ENCODE measurements around the gene SUN5. TPM values are rescaled to one million over a fixed set of nuclear protein-coding genes. Genes with fewer than 3 reads are reported as not detected.

The SUN5 gene
- total and polyA plus RNA-seq, 7 experiments from 2014 or later: not detected

- ChIA-PET CTCF (interaction anchor here (0.6 to 1.5 kb wide), 3 partner anchors 11 to 57 kb away, joined by 3 to 4 read pairs (median 3); partner anchors contain the start of gene SUN5), POLR2A (interaction anchor here (0.8 to 1.3 kb wide), 4 partner anchors 11 to 26 kb away, joined by 3 read pairs; partner anchors contain the start of gene SUN5)
- Mint-ChIP-seq H3K27me3 (peaks cover 0 to 2% (median 0%) of the 10 kb centered on the region in 5 donors), H3K4me3 (peak overlapping the region in 6 of 10 donors; percentile 4 to 37 (median 24)), H3K4me1 (peaks cover 12 to 65% (median 57%) of the 10 kb centered on the region in 7 donors), H3K9me3 (peaks cover 0 to 30% (median 7%) of the 10 kb centered on the region in 11 donors), H3K27ac (peak overlapping the region in 8 of 9 donors; percentile 1 to 91 (median 68)), H3K36me3 (peaks cover 5 to 20% (median 8%) of the 10 kb centered on the region in 5 donors)
- H3K9me3 ChIP-seq (ENCODE audit: control insufficient read depth in 2 of 3, low read length in 3 of 3): peaks cover 0 to 5% (median 0%) of the 10 kb centered on the region in 3 experiments
- no peaks in the 10 kb centered on the region for H3K36me3 ChIP-seq (ENCODE audit: control insufficient read depth in 2 of 3, insufficient read depth in 3 of 3, low read length in 3 of 3)
- ATAC-seq (peak; percentile 65), DNase-seq (peak in 6 of 9 donors; percentile 27 to 62 (median 42))
- no peak overlapping the region for H3K4me3 ChIP-seq (ENCODE audit: low read length)
- intact Hi-C loops (cut with micrococcal nuclease): loop anchor here (2.0 to 10.0 kb wide), 2 partner anchors 21 to 49 kb away; no protein-coding TSS in a partner anchor
- H3K27ac ChIP-seq (ENCODE audit: low read depth, low read length): no peak overlapping the region
- peaks cover 0 to 37% of the 10 kb centered on the region in 2 donors for H3K4me1 ChIP-seq (ENCODE audit: control insufficient read depth in 2 of 2, insufficient read depth in 2 of 2, low read length in 2 of 2)
- H3K27me3 ChIP-seq (ENCODE audit: control insufficient read depth in 2 of 2, insufficient read depth in 2 of 2, low read length in 2 of 2): no peaks in the 10 kb centered on the region
These were observed 10.7 kb downstream of the SUN5 start for GRCh38 chr20:32993496-32994050.

GRCh38 chr20:32991792-32992641 lies 12.2 kb downstream of the SUN5 start:
- peaks cover 0 to 2% (median 0%) of the 10 kb centered on the region in 5 donors for H3K27me3 Mint-ChIP-seq
- intact Hi-C loops (cut with micrococcal nuclease): loop anchor here (2.0 to 10.0 kb wide), 2 partner anchors 19 to 47 kb away; no protein-coding TSS in a partner anchor
- Histone ChIP-seq H3K4me1 (ENCODE audit: control insufficient read depth in 2 of 2, insufficient read depth in 2 of 2, low read length in 2 of 2) (peaks cover 0 to 37% of the 10 kb centered on the region in 2 donors), H3K36me3 (ENCODE audit: control insufficient read depth in 2 of 3, insufficient read depth in 3 of 3, low read length in 3 of 3) (no peaks in the 10 kb centered on the region), H3K27me3 (ENCODE audit: control insufficient read depth in 2 of 2, insufficient read depth in 2 of 2, low read length in 2 of 2) (no peaks in the 10 kb centered on the region), H3K9me3 (ENCODE audit: control insufficient read depth in 2 of 3, low read length in 3 of 3) (peaks cover 0 to 5% (median 0%) of the 10 kb centered on the region in 3 experiments), H3K27ac (ENCODE audit: low read depth, low read length) (no peak overlapping the region), H3K4me3 (ENCODE audit: low read length) (no peak overlapping the region)
- DNase-seq (no peak), ATAC-seq (no peak)
- H3K36me3 Mint-ChIP-seq: peaks cover 5 to 20% (median 8%) of the 10 kb centered on the region in 5 donors
- H3K27ac Mint-ChIP-seq: peak overlapping the region in 6 of 9 donors; percentile 28 to 64 (median 46)
- peaks cover 8 to 56% (median 48%) of the 10 kb centered on the region in 7 donors for H3K4me1 Mint-ChIP-seq
- H3K9me3 Mint-ChIP-seq: peaks cover 0 to 28% (median 7%) of the 10 kb centered on the region in 11 donors
- peak overlapping the region in 7 of 10 donors; percentile 27 to 60 (median 41) for H3K4me3 Mint-ChIP-seq
- POLR2A ChIA-PET: interaction anchor here (1.1 to 2.6 kb wide), 4 partner anchors 12 to 32 kb away, joined by 3 to 14 read pairs (median 8); partner anchors contain the start of gene SUN5
- CTCF ChIA-PET: interaction anchor here (1.0 to 1.7 kb wide), 3 partner anchors 12 to 46 kb away, joined by 3 to 5 read pairs (median 3); partner anchors contain the start of gene SUN5

GRCh38 chr20:32991383-32991782 lies 12.8 kb downstream of the SUN5 start:
- Mint-ChIP-seq H3K4me3 (peak overlapping the region in 7 of 10 donors; percentile 27 to 68 (median 54)), H3K27me3 (peaks cover 0 to 2% (median 0%) of the 10 kb centered on the region in 5 donors), H3K27ac (peak overlapping the region in 7 of 9 donors; percentile 26 to 86 (median 54)), H3K4me1 (peaks cover 6 to 54% (median 44%) of the 10 kb centered on the region in 7 donors), H3K9me3 (peaks cover 0 to 22% (median 7%) of the 10 kb centered on the region in 11 donors), H3K36me3 (peaks cover 3 to 17% (median 8%) of the 10 kb centered on the region in 5 donors)
- peaks cover 0 to 5% (median 0%) of the 10 kb centered on the region in 3 experiments for H3K9me3 ChIP-seq (ENCODE audit: control insufficient read depth in 2 of 3, low read length in 3 of 3)
- H3K36me3 ChIP-seq (ENCODE audit: control insufficient read depth in 2 of 3, insufficient read depth in 3 of 3, low read length in 3 of 3): no peaks in the 10 kb centered on the region
- POLR2A ChIA-PET: interaction anchor here (1.1 to 2.6 kb wide), 4 partner anchors 13 to 31 kb away, joined by 3 to 14 read pairs (median 8); partner anchors contain the start of gene SUN5
- H3K27ac ChIP-seq (ENCODE audit: low read depth, low read length): no peak overlapping the region
- CTCF ChIA-PET: interaction anchor here (0.9 to 1.7 kb wide), 3 partner anchors 25 to 64 kb away, joined by 3 to 5 read pairs (median 3); no protein-coding TSS in a partner anchor
- H3K4me3 ChIP-seq (ENCODE audit: low read length): no peak overlapping the region
- H3K27me3 ChIP-seq (ENCODE audit: control insufficient read depth in 2 of 2, insufficient read depth in 2 of 2, low read length in 2 of 2): no peaks in the 10 kb centered on the region
- DNase-seq (peak in 3 of 9 donors; percentile 16 to 34 (median 18)), ATAC-seq (no peak)
- H3K4me1 ChIP-seq (ENCODE audit: control insufficient read depth in 2 of 2, insufficient read depth in 2 of 2, low read length in 2 of 2): peaks cover 0 to 33% of the 10 kb centered on the region in 2 donors
- intact Hi-C loops (cut with micrococcal nuclease): loop anchor here in 1 of 2 donors (10.0 kb wide), 1 partner anchor 47 kb away; no protein-coding TSS in a partner anchor

GRCh38 chr20:32990426-32990825 lies 13.8 kb downstream of the SUN5 start:
- ATAC-seq: no peak

GRCh38 chr20:32989507-32990283 lies 14.5 kb downstream of the SUN5 start:
- ChIA-PET POLR2A (interaction anchor here (1.1 kb wide), 2 partner anchors 13 to 16 kb away, joined by 3 to 4 read pairs; no protein-coding TSS in a partner anchor), CTCF (no interaction called here)
- H3K9me3 Mint-ChIP-seq: peaks cover 0 to 8% (median 2%) of the 10 kb centered on the region in 11 donors
- peak overlapping the region in 1 of 9 donors; percentile 81 for H3K27ac Mint-ChIP-seq
- H3K4me3 Mint-ChIP-seq: no peak overlapping the region
- intact Hi-C loops (cut with micrococcal nuclease): loop anchor here in 1 of 2 donors (10.0 kb wide), 1 partner anchor 45 kb away; no protein-coding TSS in a partner anchor
- H3K4me1 ChIP-seq (ENCODE audit: control insufficient read depth in 2 of 2, insufficient read depth in 2 of 2, low read length in 2 of 2): peaks cover 0 to 33% of the 10 kb centered on the region in 2 donors
- H3K36me3 Mint-ChIP-seq: peaks cover 2 to 7% (median 3%) of the 10 kb centered on the region in 5 donors
- H3K36me3 ChIP-seq (ENCODE audit: control insufficient read depth in 2 of 3, insufficient read depth in 3 of 3, low read length in 3 of 3): no peaks in the 10 kb centered on the region
- peaks cover 0 to 2% (median 0%) of the 10 kb centered on the region in 5 donors for H3K27me3 Mint-ChIP-seq
- H3K4me3 ChIP-seq (ENCODE audit: low read length): no peak overlapping the region
- ATAC-seq: no peak
- H3K4me1 Mint-ChIP-seq: peaks cover 6 to 59% (median 49%) of the 10 kb centered on the region in 7 donors
- H3K27ac ChIP-seq (ENCODE audit: low read depth, low read length): no peak overlapping the region
- no peaks in the 10 kb centered on the region for H3K27me3 ChIP-seq (ENCODE audit: control insufficient read depth in 2 of 2, insufficient read depth in 2 of 2, low read length in 2 of 2)
- DNase-seq: no peak
- no peaks in the 10 kb centered on the region for H3K9me3 ChIP-seq (ENCODE audit: control insufficient read depth in 2 of 3, low read length in 3 of 3)

More at GRCh38 chr20:32990426-32990825, 13.8 kb downstream of the SUN5 start:
- no peak overlapping the region for H3K4me3 Mint-ChIP-seq
- peaks cover 6 to 59% (median 47%) of the 10 kb centered on the region in 7 donors for H3K4me1 Mint-ChIP-seq
- peaks cover 3 to 13% (median 8%) of the 10 kb centered on the region in 5 donors for H3K36me3 Mint-ChIP-seq
- ChIA-PET POLR2A (interaction anchor here (1.1 to 2.6 kb wide), 4 partner anchors 14 to 23 kb away, joined by 3 to 14 read pairs (median 8); no protein-coding TSS in a partner anchor), CTCF (interaction anchor here (0.6 to 0.9 kb wide), 2 partner anchors 65 to 123 kb away, joined by 3 to 4 read pairs; no protein-coding TSS in a partner anchor)
- DNase-seq: no peak
- intact Hi-C loops (cut with micrococcal nuclease): loop anchor here in 1 of 2 donors (10.0 kb wide), 1 partner anchor 46 kb away; no protein-coding TSS in a partner anchor
- no peaks in the 10 kb centered on the region for H3K27me3 ChIP-seq (ENCODE audit: control insufficient read depth in 2 of 2, insufficient read depth in 2 of 2, low read length in 2 of 2)
- H3K4me3 ChIP-seq (ENCODE audit: low read length): no peak overlapping the region
- H3K36me3 ChIP-seq (ENCODE audit: control insufficient read depth in 2 of 3, insufficient read depth in 3 of 3, low read length in 3 of 3): no peaks in the 10 kb centered on the region
- no peak overlapping the region for H3K27ac ChIP-seq (ENCODE audit: low read depth, low read length)
- peaks cover 0 to 2% (median 0%) of the 10 kb centered on the region in 5 donors for H3K27me3 Mint-ChIP-seq
- H3K9me3 ChIP-seq (ENCODE audit: control insufficient read depth in 2 of 3, low read length in 3 of 3): peaks cover 0 to 2% (median 0%) of the 10 kb centered on the region in 3 experiments
- H3K4me1 ChIP-seq (ENCODE audit: control insufficient read depth in 2 of 2, insufficient read depth in 2 of 2, low read length in 2 of 2): peaks cover 0 to 33% of the 10 kb centered on the region in 2 donors
- H3K27ac Mint-ChIP-seq: no peak overlapping the region
- H3K9me3 Mint-ChIP-seq: peaks cover 0 to 14% (median 7%) of the 10 kb centered on the region in 11 donors

Data from naive thymus-derived CD4-positive, alpha-beta T cell (primary cell).